ENCODE data around the gene NAGK.
"Not testable (repeated sequence)": the region's sequence is repeated elsewhere in the genome, so short reads cannot be mapped to it uniquely, and the experiment has no call there.

NAGK gene

DNA sequence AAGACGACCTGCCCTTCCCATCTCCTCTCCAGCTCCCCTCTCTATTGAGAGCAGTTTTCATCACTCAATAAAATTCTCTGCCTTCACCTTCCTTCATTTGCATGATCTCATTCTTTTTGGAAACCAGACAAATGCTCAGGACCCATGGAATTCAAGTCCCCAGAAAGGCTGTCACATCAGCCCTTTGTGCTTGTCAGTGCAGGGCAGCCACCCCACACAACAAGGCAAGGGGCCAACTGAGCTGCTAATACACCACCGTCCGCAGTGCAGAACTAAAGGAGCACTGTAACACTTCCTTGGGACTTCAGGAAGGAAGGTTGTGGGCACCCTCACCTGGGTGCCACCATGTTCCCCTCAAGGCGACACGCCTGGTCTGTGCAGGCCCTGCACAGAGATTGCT is 35.4 kb downstream of the NAGK start:
- no peak for DNase-seq (ENCODE audit: low read depth in 4 of 4, low spot score in 1 of 4)

DNA sequence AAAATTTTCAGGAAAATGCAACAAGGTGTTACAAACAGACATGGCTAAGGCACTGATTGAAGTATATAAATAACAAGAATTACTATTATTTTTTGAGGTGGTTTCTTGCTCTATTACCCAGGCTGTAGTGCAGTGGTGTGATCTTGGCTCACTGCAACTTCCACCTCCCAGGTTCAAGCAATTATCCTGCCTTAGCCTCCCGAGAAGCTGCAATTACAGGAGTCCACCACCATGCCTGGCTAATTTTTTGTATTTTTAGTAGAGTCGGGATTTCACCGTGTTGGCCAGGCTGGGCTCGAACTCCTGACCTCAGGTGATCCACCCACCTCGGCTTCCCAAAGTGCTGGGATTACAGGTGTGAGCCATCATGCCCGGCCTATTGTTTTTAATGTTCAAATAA is 38.0 kb downstream of the NAGK start:
- DNase-seq (ENCODE audit: low read depth in 4 of 4, low spot score in 1 of 4) = not testable (repeated sequence)

DNA sequence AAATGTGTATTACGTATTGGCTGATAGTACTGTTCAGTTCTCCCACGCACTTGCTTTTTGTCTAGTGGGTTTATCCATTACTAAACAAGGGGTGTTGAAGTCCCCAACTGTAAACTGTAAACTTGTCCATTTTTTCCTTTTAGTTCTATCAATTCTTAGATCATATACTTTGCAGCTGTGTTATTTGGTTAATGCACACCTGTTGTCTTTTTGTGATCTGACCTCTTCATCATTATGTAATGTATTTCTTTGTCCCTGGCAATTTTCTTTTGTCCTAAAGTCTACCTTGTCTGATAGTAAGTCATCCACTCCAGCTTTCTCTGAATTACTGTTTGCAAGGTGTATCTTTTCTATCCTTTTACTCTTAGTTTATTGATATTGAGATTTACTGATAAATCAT is 39.6 kb downstream of the NAGK start:
- no peak for DNase-seq (ENCODE audit: low read depth in 4 of 4, low spot score in 1 of 4)

DNA sequence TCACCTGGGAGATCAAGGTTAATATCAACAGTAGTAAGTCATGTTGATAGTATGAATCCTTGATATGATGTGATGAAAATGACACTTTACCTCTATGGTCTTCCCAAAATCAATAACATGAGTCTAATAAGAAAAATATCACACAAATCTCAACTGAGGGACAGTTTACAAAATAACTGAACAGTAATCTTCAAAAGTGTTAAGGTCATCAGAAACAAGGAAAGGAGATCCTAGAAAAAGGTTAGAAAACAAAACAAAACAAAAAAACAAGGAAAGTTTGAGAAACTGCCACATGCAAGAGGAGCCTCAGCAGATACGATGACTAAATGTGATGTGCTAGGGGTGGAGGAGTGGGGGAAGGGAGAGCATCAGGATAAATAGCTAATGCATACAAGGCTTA is 45.4 kb downstream of the NAGK start:
- no peak for DNase-seq (ENCODE audit: low read depth in 4 of 4, low spot score in 1 of 4)

DNA sequence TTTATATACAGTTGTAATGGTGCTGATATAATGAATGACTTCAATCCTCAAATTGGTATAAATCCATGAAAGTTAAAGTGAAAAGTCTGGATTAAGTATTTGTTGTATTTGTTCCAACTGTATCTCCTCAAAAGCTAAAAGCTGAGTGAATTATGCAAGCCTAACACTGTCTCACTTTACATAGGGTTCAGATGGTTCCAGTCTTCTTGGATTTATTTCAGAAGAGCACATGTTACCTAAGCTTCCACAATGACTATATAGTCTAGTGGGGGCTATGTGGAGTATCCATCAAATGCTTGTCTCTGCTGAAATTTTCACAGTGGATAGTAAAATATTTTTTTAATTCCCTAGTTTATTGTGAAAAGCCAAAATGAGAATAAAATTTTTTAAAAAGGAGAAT is 48.6 kb downstream of the NAGK start:
- no peak for DNase-seq (ENCODE audit: low read depth in 4 of 4, low spot score in 1 of 4)

DNA sequence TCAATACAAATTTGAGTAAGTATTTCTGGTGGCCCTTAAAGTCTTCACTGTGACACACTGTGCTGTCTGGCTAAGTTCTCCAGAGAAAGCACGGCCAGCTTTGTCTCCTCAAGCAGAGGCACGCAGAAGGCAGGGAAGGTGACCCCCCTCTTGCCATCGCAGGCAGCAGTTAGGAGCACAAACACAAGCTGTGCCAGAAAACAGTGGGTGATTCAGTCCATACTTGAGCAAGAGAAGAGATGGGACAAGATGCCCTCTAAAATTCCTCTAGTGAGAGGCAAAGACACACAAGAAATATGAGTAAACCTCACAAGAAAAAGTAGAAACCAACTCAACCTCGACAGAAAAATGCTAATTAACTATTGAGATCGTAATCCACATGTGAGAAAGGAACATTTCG is 51.7 kb downstream of the NAGK start:
- no peak for DNase-seq (ENCODE audit: low read depth in 4 of 4, low spot score in 1 of 4)

DNA sequence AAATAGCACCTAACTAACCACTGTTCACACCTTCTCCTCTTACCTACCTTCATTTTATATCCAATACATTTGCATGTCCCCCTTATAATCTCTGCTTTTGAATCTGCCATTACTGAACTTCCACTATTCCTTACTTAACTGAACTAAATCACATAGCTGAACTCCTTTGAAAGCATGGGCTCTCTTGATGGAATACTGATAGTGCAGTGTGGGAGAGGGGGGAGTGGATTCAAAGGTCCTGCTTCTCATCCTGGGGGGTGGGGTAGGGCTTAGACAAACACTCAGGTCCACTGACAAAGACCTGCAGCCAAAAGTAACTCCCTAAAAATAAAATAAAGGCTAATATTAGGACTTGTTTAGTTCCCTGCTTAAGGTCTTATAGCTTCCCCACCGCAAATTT is 53.0 kb downstream of the NAGK start:
- no peak for DNase-seq (ENCODE audit: low read depth in 4 of 4, low spot score in 1 of 4)

DNA sequence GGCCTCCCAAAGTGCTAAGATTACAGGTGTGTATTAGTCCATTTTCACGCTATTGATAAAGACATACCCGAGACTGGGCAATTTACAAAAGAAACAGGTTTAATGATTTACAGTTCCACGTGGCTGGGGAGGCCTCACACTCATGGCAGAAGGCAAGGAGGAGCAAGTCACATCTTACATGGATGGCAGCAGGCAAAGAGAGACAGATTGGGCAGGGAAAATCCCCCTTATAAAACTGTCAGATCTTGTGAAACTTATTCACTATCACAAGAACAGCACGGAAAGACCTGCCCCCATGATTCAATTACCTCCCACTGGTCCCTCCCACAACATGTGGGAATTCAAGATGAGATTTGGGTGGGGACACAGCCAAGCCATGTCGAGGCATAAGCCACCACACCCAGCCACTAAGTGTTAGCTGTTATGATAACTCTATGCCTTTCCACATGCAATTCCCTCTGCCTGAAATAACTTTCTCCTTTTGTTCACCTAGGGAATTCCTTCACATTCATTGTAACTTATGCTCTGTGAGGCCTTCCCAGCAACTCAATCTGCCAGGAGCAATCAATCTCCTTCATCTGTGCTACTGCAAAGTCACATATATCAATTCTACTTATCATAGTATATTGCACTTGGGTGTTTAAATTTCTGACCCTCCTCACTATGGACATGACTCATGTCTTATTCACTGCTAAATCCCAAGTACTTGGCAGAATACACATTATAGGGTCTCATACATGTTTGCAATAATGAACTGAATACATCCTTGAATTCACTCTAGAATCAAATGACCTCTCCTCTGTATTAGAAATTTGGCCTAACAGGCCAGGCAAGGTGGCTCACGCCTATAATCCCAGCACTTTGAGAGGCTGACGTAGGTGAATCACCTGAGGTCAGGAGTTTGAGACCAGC is 54.2 kb downstream of the NAGK start:
- DNase-seq (ENCODE audit: low read depth in 4 of 4, low spot score in 1 of 4) = no peak

DNA sequence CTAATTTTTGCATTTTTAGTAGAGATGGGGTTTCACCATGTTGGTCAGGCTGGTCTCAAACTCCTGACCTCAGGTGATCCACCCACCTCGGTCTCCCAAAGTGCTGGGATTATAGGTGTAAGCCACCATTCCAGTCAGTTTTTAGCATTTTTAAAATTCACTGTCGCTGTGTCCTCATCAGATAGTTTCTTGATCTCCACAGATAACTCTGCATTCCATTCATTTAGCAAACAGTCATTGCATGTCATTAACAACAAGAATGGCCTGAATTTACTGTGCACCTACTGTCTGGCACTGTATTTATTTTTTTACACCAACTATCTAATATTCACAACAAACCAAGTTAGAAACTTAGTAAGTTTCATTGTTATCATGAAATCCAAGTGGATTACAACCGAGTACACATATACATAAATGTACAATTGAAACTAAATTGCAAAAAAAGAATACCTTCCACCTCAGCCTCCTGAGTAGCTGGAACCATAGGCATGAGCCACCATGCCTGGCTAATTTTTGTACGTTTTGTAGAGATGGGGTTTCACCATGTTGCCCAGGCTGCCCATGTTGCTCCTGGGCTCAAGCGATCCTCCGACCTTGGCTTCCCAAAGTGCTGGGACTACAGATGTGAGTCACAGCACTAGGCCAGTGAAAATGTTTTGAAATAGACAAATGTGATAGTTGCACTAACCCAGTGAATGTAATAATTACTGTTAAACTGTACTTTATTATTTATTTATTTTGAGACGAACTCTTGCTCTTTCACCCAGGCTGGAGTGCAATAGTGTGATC is 57.3 kb downstream of the NAGK start:
- DNase-seq (ENCODE audit: low read depth in 4 of 4, low spot score in 1 of 4) = no peak

DNA sequence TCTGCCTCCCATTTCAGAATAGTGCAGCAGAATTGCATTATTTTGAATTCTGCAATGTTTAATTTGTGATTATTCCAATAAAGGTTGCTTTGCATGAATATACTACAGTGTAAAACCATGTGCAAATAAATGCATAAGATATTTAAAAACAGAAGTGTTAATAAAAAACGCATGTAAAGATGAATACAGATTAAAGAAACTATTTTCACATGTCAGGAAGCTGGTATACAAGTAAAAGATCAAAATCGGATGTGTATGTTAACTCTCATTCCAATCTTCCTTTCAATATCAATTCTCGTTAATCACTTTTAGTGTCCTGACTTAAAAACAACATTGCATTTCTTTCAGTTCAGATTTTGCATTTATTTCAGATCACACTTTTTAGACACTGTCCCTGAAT is 58.5 kb downstream of the NAGK start:
- no peak for DNase-seq (ENCODE audit: low read depth in 4 of 4, low spot score in 1 of 4)
